Neuronal stem cell (in vitro differentiated cells): ENCODE measurements around the gene ACADS.

ENCODE experiments used
- DNase-seq: peaks from one replicate; pipeline ENCODE4 v3.0.0-alpha.2; 2013; ENCODE audit warnings: low spot score
- H2AFZ ChIP-seq: one replicate; pipeline ENCODE4 v1.6.1; 2013; ENCODE audit warnings: mild to moderate bottlenecking, low read length, inconsistent platforms
- H2AK5ac ChIP-seq: 2 replicates; pipeline ENCODE4 v1.6.1; 2013; ENCODE audit warnings: low read depth, mild to moderate bottlenecking, inconsistent platforms, low read length, moderate library complexity, mixed read lengths
- H2BK120ac ChIP-seq: 2 replicates; pipeline ENCODE4 v1.6.1; 2013; ENCODE audit warnings: low read depth, mild to moderate bottlenecking, inconsistent platforms, low read length, moderate library complexity, mixed read lengths
- H2BK12ac ChIP-seq: one replicate; pipeline ENCODE4 v1.6.1; 2013; ENCODE audit warnings: low read length, inconsistent platforms
- H2BK15ac ChIP-seq: 2 replicates; pipeline ENCODE4 v1.6.1; 2013; ENCODE audit warnings: mild to moderate bottlenecking, low read length, inconsistent platforms, mixed read lengths
- H2BK5ac ChIP-seq: one replicate; pipeline ENCODE4 v1.6.1; 2013; ENCODE audit warnings: inconsistent platforms, mild to moderate bottlenecking, low read length, moderate library complexity
- H3K14ac ChIP-seq: one replicate; pipeline ENCODE4 v1.6.1; 2013; ENCODE audit warnings: low read length, inconsistent platforms
- H3K18ac ChIP-seq: 2 replicates; pipeline ENCODE4 v1.6.1; 2013; ENCODE audit warnings: low read length, inconsistent platforms
- H3K23ac ChIP-seq: 2 replicates; pipeline ENCODE4 v1.6.1; 2013; ENCODE audit warnings: low read depth, mild to moderate bottlenecking, mixed read lengths, low read length, inconsistent platforms; ENCODE audit not compliant: poor library complexity
- H3K27ac ChIP-seq: replicated peaks from 3 replicates; pipeline ENCODE4 v1.5.1; 2013; ENCODE audit warnings: low read length, inconsistent platforms
- H3K27me3 ChIP-seq, 3 experiments: 2 replicates each; pipeline ENCODE4 v1.6.1; 2013; ENCODE audit warnings: low read length in 3 of 3, mild to moderate bottlenecking in 2 of 3, inconsistent platforms in 1 of 3, low read depth in 1 of 3, mixed read lengths in 1 of 3, moderate library complexity in 1 of 3; ENCODE audit not compliant: control insufficient read depth in 3 of 3, insufficient read depth in 3 of 3
- H3K36me3 ChIP-seq, 2 donors: replicated peaks in 1 of 2; 2 replicates each; pipeline ENCODE4 v1.6.1; 2013; ENCODE audit warnings: low read length in 2 of 2; ENCODE audit not compliant: control insufficient read depth in 2 of 2, insufficient read depth in 2 of 2
- H3K4ac ChIP-seq: 2 replicates; pipeline ENCODE4 v1.6.1; 2013; ENCODE audit warnings: inconsistent platforms, mild to moderate bottlenecking, low read length, moderate library complexity
- H3K4me1 ChIP-seq, 2 donors: 1 replicate in 1 of 2; 2 replicates in 1 of 2; pipeline ENCODE4 v1.6.1; 2013; ENCODE audit warnings: low read length in 2 of 2, low read depth in 1 of 2; ENCODE audit not compliant: control insufficient read depth in 2 of 2, insufficient read depth in 1 of 2
- H3K4me2 ChIP-seq: one replicate; pipeline ENCODE4 v1.6.1; 2013; ENCODE audit warnings: mild to moderate bottlenecking, low read length, inconsistent platforms; ENCODE audit not compliant: insufficient read depth, poor library complexity, severe bottlenecking
- H3K4me3 ChIP-seq, 2 donors: 2 replicates each; pipeline ENCODE4 v1.5.1; 2013; ENCODE audit warnings: low read length in 2 of 2, mild to moderate bottlenecking in 2 of 2, inconsistent platforms in 1 of 2, moderate library complexity in 1 of 2
- H3K79me1 ChIP-seq: one replicate; pipeline ENCODE4 v1.6.1; 2013; ENCODE audit warnings: low read depth, mild to moderate bottlenecking, inconsistent platforms, low read length, moderate library complexity
- H3K9ac ChIP-seq: one replicate; pipeline ENCODE4 v1.6.1; 2013; ENCODE audit warnings: mild to moderate bottlenecking, low read depth, low read length, inconsistent platforms; ENCODE audit not compliant: poor library complexity
- H3K9me3 ChIP-seq, 2 donors: replicated peaks in 1 of 2; 2 replicates each; pipeline versions ENCODE3 to v1.6.1; 2013; ENCODE audit warnings: low read length in 2 of 2, mild to moderate bottlenecking in 2 of 2, inconsistent platforms in 1 of 2, low read depth in 1 of 2, mixed read lengths in 1 of 2, moderate library complexity in 1 of 2; ENCODE audit not compliant: control insufficient read depth in 2 of 2, insufficient read depth in 1 of 2
- H4K8ac ChIP-seq: one replicate; pipeline ENCODE4 v1.6.1; 2013; ENCODE audit warnings: low read depth, mild to moderate bottlenecking, inconsistent platforms, low read length, moderate library complexity
- H4K91ac ChIP-seq: one replicate; pipeline ENCODE4 v1.6.1; 2013; ENCODE audit warnings: low read length, low read depth, mild to moderate bottlenecking, inconsistent platforms; ENCODE audit not compliant: poor library complexity
- WGBS, 2 donors: extraction: QIAGEN DNeasy Blood & Tissue Kit; methylation state at CpG; one replicate each; pipeline ENCODE4 v1.1.7; 2013; ENCODE audit warnings: missing lambda C conversion rate in 2 of 2, mixed read lengths in 1 of 2; ENCODE audit not compliant: insufficient read length in 2 of 2, insufficient replicate concordance in 1 of 2; ENCODE audit errors: extremely low coverage in 2 of 2; 5-methylcytosine and 5-hydroxymethylcytosine counted together

Gene ACADS

DNA sequence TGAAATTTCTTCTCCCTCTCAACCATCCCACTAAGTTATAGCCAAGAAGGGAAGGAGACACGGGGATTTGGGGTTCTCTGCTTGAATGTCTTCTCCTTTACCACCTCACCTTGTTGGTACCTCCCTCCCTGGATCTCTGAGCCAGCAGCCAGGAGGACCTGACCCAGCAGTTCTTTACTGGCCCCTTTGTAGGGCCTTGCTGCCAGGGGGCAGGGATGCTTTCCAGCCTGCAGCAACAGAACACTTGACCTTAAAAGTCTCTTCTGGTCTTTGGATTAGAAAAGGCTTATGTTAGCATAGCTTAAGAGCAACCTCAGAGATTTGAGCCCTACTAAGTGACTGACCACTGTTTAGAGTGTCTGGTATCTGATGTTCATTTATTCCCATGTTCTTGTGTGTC lies 28.3 kb upstream of the ACADS start:
- Histone ChIP-seq H3K9me3 (no peaks in the 10 kb centered on the region), H3K4me3 (no peak overlapping the region), H3K36me3 (peaks cover 44 to 82% of the 10 kb centered on the region in 2 donors), H3K9ac (no peak overlapping the region), H3K14ac (no peak overlapping the region), H2BK120ac (no peak overlapping the region), H4K91ac (no peak overlapping the region), H3K4me1 (peaks cover 8 to 26% of the 10 kb centered on the region in 2 donors), H3K27me3 (no peaks in the 10 kb centered on the region), H3K18ac (no peak overlapping the region), H2AFZ (no peak overlapping the region), H3K79me1 (no peaks in the 10 kb centered on the region), H3K23ac (no peak overlapping the region), H2AK5ac (no peak overlapping the region), H2BK12ac (no peak overlapping the region), H3K27ac (no peak overlapping the region), H4K8ac (no peak overlapping the region), H2BK15ac (no peak overlapping the region), H3K4me2 (no peak overlapping the region), H2BK5ac (no peak overlapping the region), H3K4ac (no peak overlapping the region)
- DNase-seq, result no peak
- WGBS, 2 donors, result no CpG with 5 or more reads among the region's 1 CpG

DNA sequence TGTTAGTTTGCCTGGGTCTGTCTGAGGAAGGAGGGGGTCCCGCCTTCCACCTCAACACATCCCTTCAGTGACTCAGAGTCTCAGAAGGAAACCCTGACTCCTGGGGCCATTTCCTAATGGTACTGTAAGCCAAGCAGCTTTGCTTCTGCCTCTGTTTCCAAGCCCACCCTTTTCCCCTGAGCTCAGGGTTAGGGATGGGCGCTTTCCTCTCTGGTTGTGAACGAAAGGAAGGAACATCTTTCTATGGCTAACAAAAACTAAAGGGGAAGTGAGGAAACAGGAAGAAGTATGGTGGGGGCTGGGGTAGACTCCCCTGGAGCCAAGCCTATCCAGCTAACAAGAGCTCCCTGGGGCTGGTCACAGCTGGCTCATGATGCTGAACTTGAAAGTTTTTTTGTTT lies 27.0 kb upstream of the ACADS start:
- Histone ChIP-seq H4K8ac (no peak overlapping the region), H3K14ac (no peak overlapping the region), H3K18ac (no peak overlapping the region), H3K79me1 (no peaks in the 10 kb centered on the region), H3K4me1 (peaks cover 5 to 13% of the 10 kb centered on the region in 2 donors), H3K4me2 (no peak overlapping the region), H4K91ac (no peak overlapping the region), H2AFZ (no peak overlapping the region), H2BK15ac (no peak overlapping the region), H2BK120ac (no peak overlapping the region), H3K4me3 (no peak overlapping the region), H3K27me3 (no peaks in the 10 kb centered on the region), H3K9ac (no peak overlapping the region), H3K4ac (no peak overlapping the region), H2BK12ac (no peak overlapping the region), H3K27ac (no peak overlapping the region), H2AK5ac (no peak overlapping the region), H3K23ac (no peak overlapping the region), H3K36me3 (peaks cover 48 to 95% of the 10 kb centered on the region in 2 donors), H3K9me3 (no peaks in the 10 kb centered on the region), H2BK5ac (no peak overlapping the region)
- no CpG with 5 or more reads among the region's 3 CpGs for WGBS, 2 donors
- DNase-seq, result no peak

DNA sequence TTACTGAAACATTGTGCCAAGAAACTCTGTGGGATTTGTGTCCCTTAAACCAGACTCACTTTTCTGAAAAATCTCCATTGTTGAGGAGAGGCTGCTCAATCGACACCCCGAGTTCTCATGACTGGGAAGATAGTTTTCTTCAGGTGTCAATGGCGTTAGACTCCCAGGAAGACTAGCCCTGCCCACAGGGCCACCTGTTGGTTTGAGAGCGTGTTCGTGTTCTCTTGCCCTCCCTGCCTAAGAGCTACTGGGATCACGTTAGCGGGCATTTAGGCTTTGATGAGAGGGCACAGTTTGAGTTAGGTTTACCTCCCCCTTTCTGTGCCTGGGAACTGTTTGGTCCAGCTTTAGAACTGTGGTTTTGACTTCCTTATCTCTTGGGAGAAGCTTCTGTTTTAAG lies 26.1 kb upstream of the ACADS start:
- no peak for DNase-seq
- Histone ChIP-seq H3K27me3 (no peaks in the 10 kb centered on the region), H2AK5ac (no peak overlapping the region), H3K36me3 (peaks cover 45 to 99% of the 10 kb centered on the region in 2 donors), H3K4ac (no peak overlapping the region), H2BK12ac (no peak overlapping the region), H3K4me1 (peaks cover 0 to 4% of the 10 kb centered on the region in 2 donors), H3K79me1 (no peaks in the 10 kb centered on the region), H3K27ac (no peak overlapping the region), H4K8ac (no peak overlapping the region), H3K9ac (no peak overlapping the region), H2BK5ac (no peak overlapping the region), H2AFZ (no peak overlapping the region), H3K9me3 (no peaks in the 10 kb centered on the region), H2BK15ac (no peak overlapping the region), H2BK120ac (no peak overlapping the region), H3K4me3 (no peak overlapping the region), H4K91ac (no peak overlapping the region), H3K4me2 (no peak overlapping the region), H3K14ac (no peak overlapping the region), H3K18ac (no peak overlapping the region), H3K23ac (no peak overlapping the region)
- no CpG with 5 or more reads among the region's 7 CpGs for WGBS, 2 donors

DNA sequence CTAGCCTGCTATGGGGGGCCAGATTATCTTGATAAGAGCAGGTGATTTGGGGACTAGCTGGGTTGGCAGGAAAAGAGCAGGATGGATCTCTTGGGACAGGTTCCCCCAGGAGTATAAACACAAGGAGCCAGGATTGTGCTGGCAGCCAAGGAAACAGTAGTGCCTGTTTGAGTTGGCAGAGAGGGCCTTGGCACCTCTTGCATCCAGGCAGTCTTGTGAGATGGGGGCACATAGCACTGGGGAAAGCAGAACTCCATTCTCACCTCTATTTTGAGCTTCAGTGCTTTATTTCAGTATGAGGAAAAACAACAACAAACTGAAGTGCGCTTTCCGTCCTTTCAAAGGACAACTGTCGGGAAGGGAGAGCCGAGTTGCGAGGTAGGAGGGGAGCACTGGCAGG lies 24.7 kb upstream of the ACADS start:
- Histone ChIP-seq H3K4me1 (no peaks in the 10 kb centered on the region), H3K23ac (no peak overlapping the region), H3K27me3 (no peaks in the 10 kb centered on the region), H2BK15ac (no peak overlapping the region), H3K79me1 (no peaks in the 10 kb centered on the region), H3K27ac (no peak overlapping the region), H3K4ac (no peak overlapping the region), H3K18ac (no peak overlapping the region), H2AK5ac (no peak overlapping the region), H2BK12ac (no peak overlapping the region), H3K4me2 (no peak overlapping the region), H3K36me3 (peaks cover 35 to 97% of the 10 kb centered on the region in 2 donors), H2BK120ac (no peak overlapping the region), H3K9me3 (no peaks in the 10 kb centered on the region), H2BK5ac (no peak overlapping the region), H4K91ac (no peak overlapping the region), H3K9ac (no peak overlapping the region), H2AFZ (no peak overlapping the region), H3K14ac (no peak overlapping the region), H3K4me3 (no peak overlapping the region), H4K8ac (no peak overlapping the region)
- no peak for DNase-seq
- no CpG with 5 or more reads among the region's 5 CpGs for WGBS, 2 donors
